Adrenal gland (tissue), 5 donors: Measurements from ENCODE around the gene RAD51B.
"Not testable (repeated sequence)": the region's sequence is repeated elsewhere in the genome, so short reads cannot be mapped to it uniquely, and the experiment has no call there.

Experiments
- POLR2A ChIP-seq, 2 donors: fragments of 450-650 bp; IDR thresholded peaks; one replicate each; pipeline ENCODE4 v1.6.1; 2017; ENCODE audit warnings: antibody characterized with exemption in 2 of 2, mild to moderate bottlenecking in 2 of 2, moderate library complexity in 1 of 2
- TF ChIP-seq, protein P1 (sequence below), 6 experiments: fragments of 450-650 bp in 4 of 6; fragments of 200-600 bp in 2 of 6; sonication (generic) in 1 of 6; IDR thresholded peaks; 1 replicate in 5 of 6; 2 replicates in 1 of 6; pipeline versions ENCODE4 v1.5.1 to v1.8.0; 2016 to 2021; ENCODE audit warnings: antibody characterized with exemption in 6 of 6, mild to moderate bottlenecking in 2 of 6, moderate library complexity in 1 of 6
- donor health status: DM: no; HTN: no; CAD: no.

DNA sequence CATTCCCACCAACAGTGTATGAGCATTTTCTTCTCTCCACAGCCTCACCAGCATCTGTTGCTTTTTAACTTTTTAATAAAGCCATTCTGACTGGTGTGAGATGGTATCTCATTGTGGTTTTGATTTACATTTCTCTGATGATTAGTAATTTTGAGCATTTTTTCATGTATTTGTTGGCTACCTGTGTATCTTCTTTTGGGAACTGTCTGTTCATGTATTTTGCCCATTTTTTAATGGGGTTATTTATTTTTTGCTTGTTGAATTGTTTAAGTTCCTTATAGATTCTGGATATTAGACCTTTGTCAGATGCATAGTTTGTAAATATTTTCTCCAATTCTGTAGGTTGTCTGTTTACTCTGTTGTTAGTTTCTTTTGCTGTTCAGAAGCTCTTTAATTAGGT lies 616.1 kb downstream of the RAD51B start:
- TF ChIP-seq, protein P1, sequence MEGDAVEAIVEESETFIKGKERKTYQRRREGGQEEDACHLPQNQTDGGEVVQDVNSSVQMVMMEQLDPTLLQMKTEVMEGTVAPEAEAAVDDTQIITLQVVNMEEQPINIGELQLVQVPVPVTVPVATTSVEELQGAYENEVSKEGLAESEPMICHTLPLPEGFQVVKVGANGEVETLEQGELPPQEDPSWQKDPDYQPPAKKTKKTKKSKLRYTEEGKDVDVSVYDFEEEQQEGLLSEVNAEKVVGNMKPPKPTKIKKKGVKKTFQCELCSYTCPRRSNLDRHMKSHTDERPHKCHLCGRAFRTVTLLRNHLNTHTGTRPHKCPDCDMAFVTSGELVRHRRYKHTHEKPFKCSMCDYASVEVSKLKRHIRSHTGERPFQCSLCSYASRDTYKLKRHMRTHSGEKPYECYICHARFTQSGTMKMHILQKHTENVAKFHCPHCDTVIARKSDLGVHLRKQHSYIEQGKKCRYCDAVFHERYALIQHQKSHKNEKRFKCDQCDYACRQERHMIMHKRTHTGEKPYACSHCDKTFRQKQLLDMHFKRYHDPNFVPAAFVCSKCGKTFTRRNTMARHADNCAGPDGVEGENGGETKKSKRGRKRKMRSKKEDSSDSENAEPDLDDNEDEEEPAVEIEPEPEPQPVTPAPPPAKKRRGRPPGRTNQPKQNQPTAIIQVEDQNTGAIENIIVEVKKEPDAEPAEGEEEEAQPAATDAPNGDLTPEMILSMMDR (IDR thresholded peaks at IDR 0.05): not testable (repeated sequence)
- not testable (repeated sequence) for TF ChIP-seq POLR2A (IDR thresholded peaks at IDR 0.05)
